Loucy (cell line): Measurements from ENCODE around the gene CHCHD10.

Source experiments
- CTCF ChIP-seq: fragments of 200-600 bp; sonication (generic); conservative IDR thresholded peaks from 2 replicates; pipeline ENCODE4 v1.5.1; 2014; ENCODE audit warnings: mild to moderate bottlenecking, antibody characterized with exemption, low read length
- EZH2phosphoT487 ChIP-seq: fragments of 200-600 bp; IDR thresholded peaks from 2 replicates; pipeline ENCODE4 v1.6.1; 2018; ENCODE audit warnings: antibody characterized with exemption, mild to moderate bottlenecking, moderate library complexity, borderline replicate concordance

GRCh38 chr22:23803001-23803819 is 35.4 kb upstream of the CHCHD10 start:
- TF ChIP-seq CTCF: no peak
- TF ChIP-seq EZH2phosphoT487: no peak
